GM23338 (cell line): ENCODE data around the gene AHNAK. TPM values are rescaled to one million over a fixed set of nuclear protein-coding genes. Genes with fewer than 3 reads are reported as not detected.

Experiments
- ATAC-seq: fragments of 200-7000 bp; cut with Tn5 transposase; 3 replicates; pipeline ENCODE4 v1.9.1; 2020
- DNase-seq: peaks from one replicate; pipeline ENCODE4 v3.0.0-alpha.2; 2015; ENCODE audit warnings: low spot score
- H2AFZ ChIP-seq: fragments of 200-600 bp; sonication (generic); 2 replicates; pipeline ENCODE4 v1.8.0; 2016; ENCODE audit warnings: antibody characterized with exemption, mild to moderate bottlenecking, moderate library complexity
- H3F3A ChIP-seq: fragments of 200-600 bp; sonication (generic); replicated peaks from 2 replicates; pipeline ENCODE4 v1.8.0; 2017; ENCODE audit warnings: antibody characterized with exemption, mixed run types, low read depth
- H3K27ac ChIP-seq: fragments of 200-600 bp; sonication (generic); 2 replicates; pipeline ENCODE4 v1.6.1; 2016; ENCODE audit warnings: low read depth
- H3K27me3 ChIP-seq: fragments of 200-600 bp; sonication (generic); 2 replicates; pipeline ENCODE4 v1.8.0; 2016; ENCODE audit warnings: mild to moderate bottlenecking, mixed run types, moderate library complexity; ENCODE audit not compliant: insufficient read depth
- H3K36me3 ChIP-seq: fragments of 200-600 bp; sonication (generic); 2 replicates; pipeline ENCODE4 v1.8.0; 2016; ENCODE audit warnings: mild to moderate bottlenecking; ENCODE audit not compliant: insufficient read depth
- H3K4me1 ChIP-seq: fragments of 200-600 bp; sonication (generic); 2 replicates; pipeline ENCODE4 v1.8.0; 2016; ENCODE audit warnings: mild to moderate bottlenecking, moderate library complexity; ENCODE audit not compliant: insufficient read depth
- H3K4me2 ChIP-seq: fragments of 200-600 bp; sonication (generic); 2 replicates; pipeline ENCODE4 v1.7.1; 2017; ENCODE audit warnings: mixed run types
- H3K4me3 ChIP-seq: fragments of 200-600 bp; sonication (generic); 2 replicates; pipeline ENCODE4 v1.6.1; 2016; ENCODE audit warnings: mixed run types
- H3K79me2 ChIP-seq: fragments of 200-600 bp; sonication (generic); replicated peaks from 2 replicates; pipeline ENCODE4 v1.8.0; 2017; ENCODE audit warnings: mild to moderate bottlenecking; ENCODE audit not compliant: insufficient read depth
- H3K9me2 ChIP-seq: fragments of 200-600 bp; sonication (generic); 2 replicates; pipeline ENCODE4 v1.8.0; 2017; ENCODE audit not compliant: insufficient read depth
- H4K20me1 ChIP-seq: fragments of 200-600 bp; sonication (generic); replicated peaks from 2 replicates; pipeline ENCODE4 v1.8.0; 2017; ENCODE audit warnings: mild to moderate bottlenecking; ENCODE audit not compliant: insufficient read depth
- H3K27ac Mint-ChIP-seq: 2 replicates; pipeline ENCODE4 v1.8.0; 2020; ENCODE audit warnings: inconsistent platforms, mild to moderate bottlenecking, moderate library complexity, mixed read lengths
- H3K27me3 Mint-ChIP-seq: 3 replicates; pipeline ENCODE4 v1.8.0; 2022; ENCODE audit warnings: low read depth, mild to moderate bottlenecking, moderate library complexity, mixed read lengths, inconsistent platforms; ENCODE audit not compliant: insufficient read depth, poor library complexity
- H3K36me3 Mint-ChIP-seq: 3 replicates; pipeline ENCODE4 v1.8.0; 2021; ENCODE audit warnings: low read depth, mild to moderate bottlenecking, inconsistent platforms, moderate library complexity, mixed read lengths
- H3K4me1 Mint-ChIP-seq: 3 replicates; pipeline ENCODE4 v1.8.0; 2020; ENCODE audit warnings: mild to moderate bottlenecking, inconsistent platforms, mixed read lengths
- H3K4me3 Mint-ChIP-seq: 3 replicates; pipeline ENCODE4 v1.8.0; 2021; ENCODE audit warnings: moderate library complexity, mild to moderate bottlenecking, inconsistent platforms, mixed read lengths
- H3K9me3 Mint-ChIP-seq: 3 replicates; pipeline ENCODE4 v1.8.0; 2020; ENCODE audit warnings: moderate library complexity, mild to moderate bottlenecking, inconsistent platforms, mixed read lengths
- ETS1 ChIP-seq: IDR thresholded peaks from 2 replicates; pipeline ENCODE4 v1.6.1; 2016; ENCODE audit warnings: antibody characterized with exemption
- JUNB ChIP-seq: IDR thresholded peaks from one replicate; pipeline ENCODE4 v1.6.1; 2016; ENCODE audit warnings: antibody characterized with exemption; ENCODE audit not compliant: unreplicated experiment
- NANOG ChIP-seq: IDR thresholded peaks from 2 replicates; pipeline ENCODE4 v1.6.1; 2016; ENCODE audit warnings: antibody characterized with exemption, borderline replicate concordance
- ZNF114 ChIP-seq: fragments of 250-450 bp; sonication (Bioruptor Pico); IDR thresholded peaks from 2 replicates; pipeline ENCODE4 v1.5.0; 2020; ENCODE audit warnings: mild to moderate bottlenecking, moderate library complexity
- ZNF331 ChIP-seq: fragments of 250-450 bp; sonication (Bioruptor Pico); IDR thresholded peaks from 2 replicates; pipeline ENCODE4 v1.5.0; 2020; ENCODE audit warnings: low read depth, mild to moderate bottlenecking, moderate library complexity
- ZNF462 ChIP-seq: fragments of 250-450 bp; sonication (Bioruptor Pico); IDR thresholded peaks from 2 replicates; pipeline ENCODE4 v1.5.0; 2020; ENCODE audit warnings: mild to moderate bottlenecking, moderate library complexity
- polyA plus RNA-seq: library from polyadenylated mRNA; unstranded; fragments of >200 nt; fragmentation: Nextera tagmentation; extraction: Ambion mirVana; gene quantifications from 2 replicates; pipeline ENCODE4 v1.2.1, GENCODE V29; 2016
- total RNA-seq: library from RNA; depleted of rRNA; stranded (reverse); fragments of >200 nt; shearing (Covaris generic); gene quantifications from 2 replicates; pipeline ENCODE4 v1.2.3, GENCODE V29; 2014
- TF ChIP-seq, protein P1 (sequence below): IDR thresholded peaks from one replicate; pipeline ENCODE4 v1.6.1; 2018; ENCODE audit warnings: antibody characterized with exemption; ENCODE audit not compliant: unreplicated experiment
- TF ChIP-seq, protein P2 (sequence below), 2 experiments: fragments of 200-600 bp in 1 of 2; sonication (generic) in 1 of 2; conservative IDR thresholded peaks; 2 replicates each; pipeline versions ENCODE4 v1.5.1 to v1.6.1; 2016 to 2017; ENCODE audit warnings: antibody characterized with exemption in 2 of 2, low read depth in 2 of 2, mild to moderate bottlenecking in 2 of 2, moderate library complexity in 1 of 2

AHNAK gene
- total and polyA plus RNA-seq, 2 experiments from 2014 or later = 0.91 to 2.1 TPM

GRCh38 chr11:62493801-62494200 is 52.8 kb downstream of the AHNAK start:
- no peak overlapping the region for H3K27ac ChIP-seq
- H3K36me3 Mint-ChIP-seq = no peaks in the 10 kb centered on the region
- H3K27me3 Mint-ChIP-seq = peaks cover 2% of the 10 kb centered on the region
- no peaks in the 10 kb centered on the region for H3K4me1 Mint-ChIP-seq
- H3K4me3 ChIP-seq = no peak overlapping the region
- no peak overlapping the region for H3K27ac Mint-ChIP-seq
- H4K20me1 ChIP-seq = no peaks in the 10 kb centered on the region
- no peak overlapping the region for H3K4me3 Mint-ChIP-seq
- H3K4me2 ChIP-seq = no peak overlapping the region
- no peak overlapping the region for H2AFZ ChIP-seq
- no peak for ATAC-seq
- H3K36me3 ChIP-seq = no peaks in the 10 kb centered on the region
- no peak for DNase-seq
- no peaks in the 10 kb centered on the region for H3F3A ChIP-seq
- TF ChIP-seq ETS1 = no peak
- TF ChIP-seq ZNF462 (CRISPR knock-in tag) = no peak
- TF ChIP-seq NANOG = no peak
- no peaks in the 10 kb centered on the region for H3K4me1 ChIP-seq
- H3K9me2 ChIP-seq = no peaks in the 10 kb centered on the region
- no peaks in the 10 kb centered on the region for H3K79me2 ChIP-seq
- H3K9me3 Mint-ChIP-seq = no peaks in the 10 kb centered on the region
- no peaks in the 10 kb centered on the region for H3K27me3 ChIP-seq

GRCh38 chr11:62492586-62492985 is 54.0 kb downstream of the AHNAK start:
- Histone ChIP-seq H4K20me1 (no peaks in the 10 kb centered on the region), H2AFZ (no peak overlapping the region), H3F3A (no peaks in the 10 kb centered on the region), H3K79me2 (no peaks in the 10 kb centered on the region), H3K27me3 (no peaks in the 10 kb centered on the region), H3K36me3 (no peaks in the 10 kb centered on the region), H3K4me2 (no peak overlapping the region), H3K4me3 (no peak overlapping the region), H3K4me1 (no peaks in the 10 kb centered on the region), H3K9me2 (no peaks in the 10 kb centered on the region), H3K27ac (no peak overlapping the region)
- DNase-seq (no peak), ATAC-seq (no peak)
- H3K36me3 Mint-ChIP-seq = no peaks in the 10 kb centered on the region
- H3K4me1 Mint-ChIP-seq = no peaks in the 10 kb centered on the region
- no peak overlapping the region for H3K4me3 Mint-ChIP-seq
- H3K27ac Mint-ChIP-seq = no peak overlapping the region
- no peaks in the 10 kb centered on the region for H3K9me3 Mint-ChIP-seq
- H3K27me3 Mint-ChIP-seq = no peaks in the 10 kb centered on the region
- TF ChIP-seq, protein P1, sequence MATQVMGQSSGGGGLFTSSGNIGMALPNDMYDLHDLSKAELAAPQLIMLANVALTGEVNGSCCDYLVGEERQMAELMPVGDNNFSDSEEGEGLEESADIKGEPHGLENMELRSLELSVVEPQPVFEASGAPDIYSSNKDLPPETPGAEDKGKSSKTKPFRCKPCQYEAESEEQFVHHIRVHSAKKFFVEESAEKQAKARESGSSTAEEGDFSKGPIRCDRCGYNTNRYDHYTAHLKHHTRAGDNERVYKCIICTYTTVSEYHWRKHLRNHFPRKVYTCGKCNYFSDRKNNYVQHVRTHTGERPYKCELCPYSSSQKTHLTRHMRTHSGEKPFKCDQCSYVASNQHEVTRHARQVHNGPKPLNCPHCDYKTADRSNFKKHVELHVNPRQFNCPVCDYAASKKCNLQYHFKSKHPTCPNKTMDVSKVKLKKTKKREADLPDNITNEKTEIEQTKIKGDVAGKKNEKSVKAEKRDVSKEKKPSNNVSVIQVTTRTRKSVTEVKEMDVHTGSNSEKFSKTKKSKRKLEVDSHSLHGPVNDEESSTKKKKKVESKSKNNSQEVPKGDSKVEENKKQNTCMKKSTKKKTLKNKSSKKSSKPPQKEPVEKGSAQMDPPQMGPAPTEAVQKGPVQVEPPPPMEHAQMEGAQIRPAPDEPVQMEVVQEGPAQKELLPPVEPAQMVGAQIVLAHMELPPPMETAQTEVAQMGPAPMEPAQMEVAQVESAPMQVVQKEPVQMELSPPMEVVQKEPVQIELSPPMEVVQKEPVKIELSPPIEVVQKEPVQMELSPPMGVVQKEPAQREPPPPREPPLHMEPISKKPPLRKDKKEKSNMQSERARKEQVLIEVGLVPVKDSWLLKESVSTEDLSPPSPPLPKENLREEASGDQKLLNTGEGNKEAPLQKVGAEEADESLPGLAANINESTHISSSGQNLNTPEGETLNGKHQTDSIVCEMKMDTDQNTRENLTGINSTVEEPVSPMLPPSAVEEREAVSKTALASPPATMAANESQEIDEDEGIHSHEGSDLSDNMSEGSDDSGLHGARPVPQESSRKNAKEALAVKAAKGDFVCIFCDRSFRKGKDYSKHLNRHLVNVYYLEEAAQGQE = no peak
- TF ChIP-seq ZNF331 (CRISPR knock-in tag) = no peak
- TF ChIP-seq ETS1 = no peak
- no peak for TF ChIP-seq ZNF114 (CRISPR knock-in tag)
- TF ChIP-seq JUNB = no peak
- TF ChIP-seq, protein P2, sequence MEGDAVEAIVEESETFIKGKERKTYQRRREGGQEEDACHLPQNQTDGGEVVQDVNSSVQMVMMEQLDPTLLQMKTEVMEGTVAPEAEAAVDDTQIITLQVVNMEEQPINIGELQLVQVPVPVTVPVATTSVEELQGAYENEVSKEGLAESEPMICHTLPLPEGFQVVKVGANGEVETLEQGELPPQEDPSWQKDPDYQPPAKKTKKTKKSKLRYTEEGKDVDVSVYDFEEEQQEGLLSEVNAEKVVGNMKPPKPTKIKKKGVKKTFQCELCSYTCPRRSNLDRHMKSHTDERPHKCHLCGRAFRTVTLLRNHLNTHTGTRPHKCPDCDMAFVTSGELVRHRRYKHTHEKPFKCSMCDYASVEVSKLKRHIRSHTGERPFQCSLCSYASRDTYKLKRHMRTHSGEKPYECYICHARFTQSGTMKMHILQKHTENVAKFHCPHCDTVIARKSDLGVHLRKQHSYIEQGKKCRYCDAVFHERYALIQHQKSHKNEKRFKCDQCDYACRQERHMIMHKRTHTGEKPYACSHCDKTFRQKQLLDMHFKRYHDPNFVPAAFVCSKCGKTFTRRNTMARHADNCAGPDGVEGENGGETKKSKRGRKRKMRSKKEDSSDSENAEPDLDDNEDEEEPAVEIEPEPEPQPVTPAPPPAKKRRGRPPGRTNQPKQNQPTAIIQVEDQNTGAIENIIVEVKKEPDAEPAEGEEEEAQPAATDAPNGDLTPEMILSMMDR (conservative IDR thresholded peaks at IDR 0.05; ENCODE audit: low read depth in 2 of 2) = no peak
